HG02642 (cell line): ENCODE measurements around the gene KLHL24.
"Not testable (repeated sequence)": the region's sequence is repeated elsewhere in the genome, so short reads cannot be mapped to it uniquely, and the experiment has no call there.

Experiments used
- ATAC-seq: cut with Tn5 transposase; IDR thresholded peaks from one replicate; pipeline ENCODE4 v1.9.1; 2021; ENCODE audit warnings: mild to moderate bottlenecking; ENCODE audit not compliant: unreplicated experiment, poor library complexity

The KLHL24 gene

GRCh38 chr3:183634707-183635106, 716 bp upstream of the KLHL24 start:
- ATAC-seq: no peak

GRCh38 chr3:183635107-183635430, 354 bp upstream of the KLHL24 start:
- ATAC-seq: no peak

DNA sequence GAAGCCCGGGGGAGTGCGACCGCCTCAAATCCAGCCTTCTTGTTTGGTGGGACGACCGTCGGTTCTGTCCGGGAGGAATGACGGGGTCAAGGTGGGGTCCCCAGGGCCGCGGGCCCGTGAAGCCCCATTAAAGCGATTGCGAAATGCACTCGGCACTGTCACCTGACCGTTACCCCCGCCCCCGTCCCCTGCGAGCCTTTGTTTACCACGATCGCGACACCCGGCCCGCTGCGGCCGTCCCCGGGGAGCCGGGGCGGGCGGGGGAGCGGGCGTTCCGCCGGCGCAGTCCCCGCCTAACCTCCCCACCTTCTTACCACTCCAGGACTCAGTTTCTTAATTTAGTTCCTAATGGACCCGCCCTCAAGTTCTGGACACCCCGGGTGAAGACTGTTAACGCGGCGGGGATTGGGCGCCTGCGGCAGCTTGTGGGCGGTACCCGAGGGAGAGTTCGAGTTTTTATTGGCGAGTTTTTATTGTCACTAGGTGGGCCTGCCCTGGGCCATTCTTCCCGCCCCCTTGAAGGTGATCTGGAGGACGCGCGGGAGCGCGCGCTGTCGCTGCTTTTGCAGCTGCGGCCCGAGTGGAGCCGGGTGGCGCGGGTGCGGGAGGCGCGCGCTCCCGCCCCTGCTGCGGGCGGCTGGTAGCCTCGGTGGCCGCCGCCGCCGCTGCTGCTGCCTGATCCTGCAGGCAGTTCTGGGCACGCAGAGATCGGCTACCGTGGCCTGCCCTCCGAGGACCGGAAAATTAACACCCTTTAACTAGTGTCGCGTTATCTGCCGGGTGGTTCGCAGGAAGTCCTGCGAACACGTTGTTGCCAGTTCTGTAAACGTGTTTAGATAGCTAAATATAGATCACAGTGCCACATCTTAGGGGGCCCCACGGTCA, 1.0 kb downstream of the KLHL24 start:
- peak; percentile 82 for ATAC-seq

- ATAC-seq: no peak
Measured at GRCh38 chr3:183637106-183637486, 1.7 kb downstream of the KLHL24 start.

DNA sequence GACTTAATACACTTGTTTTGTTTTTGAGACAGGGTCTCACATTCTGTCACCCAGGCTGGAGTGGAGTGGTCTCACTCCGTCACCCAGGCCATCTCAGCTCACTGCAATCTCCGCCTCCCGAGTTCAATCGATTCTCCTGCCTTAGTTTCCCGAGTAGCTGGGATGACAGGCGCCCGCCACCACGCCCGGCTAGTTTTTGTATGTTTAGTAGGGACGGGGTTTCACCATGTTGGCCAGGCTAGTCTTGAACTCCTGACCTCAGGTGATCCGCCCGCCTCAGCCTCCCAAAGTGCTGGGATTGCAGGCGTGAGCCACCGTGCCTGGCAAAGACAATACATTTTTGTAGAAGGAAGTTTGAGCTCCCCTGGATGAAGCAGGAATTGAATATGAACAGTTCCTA, 2.2 kb downstream of the KLHL24 start:
- ATAC-seq: not testable (repeated sequence)

GRCh38 chr3:183638101-183638852, 2.9 kb downstream of the KLHL24 start:
- ATAC-seq: no peak

GRCh38 chr3:183640635-183641034, 5.2 kb downstream of the KLHL24 start:
- not testable (repeated sequence) for ATAC-seq

DNA sequence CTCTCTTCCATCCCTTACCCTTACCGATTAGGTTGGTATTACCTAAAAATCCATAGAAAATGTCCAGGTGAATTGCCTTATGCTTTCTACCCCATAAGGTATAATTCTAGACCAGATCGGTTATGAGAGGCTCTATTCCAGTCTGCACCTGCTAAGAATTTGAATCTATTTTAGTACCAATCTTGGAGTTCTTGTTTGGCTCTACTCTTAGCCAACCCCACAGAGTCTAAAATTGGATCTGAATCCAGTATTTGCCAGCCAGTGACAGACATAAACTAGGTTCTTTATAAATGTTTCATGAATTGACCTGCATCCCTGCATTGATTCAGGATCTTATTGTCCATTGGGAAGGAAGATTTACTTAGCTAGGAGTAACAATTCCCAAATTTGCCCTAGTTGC, 6.5 kb downstream of the KLHL24 start:
- no peak for ATAC-seq

DNA sequence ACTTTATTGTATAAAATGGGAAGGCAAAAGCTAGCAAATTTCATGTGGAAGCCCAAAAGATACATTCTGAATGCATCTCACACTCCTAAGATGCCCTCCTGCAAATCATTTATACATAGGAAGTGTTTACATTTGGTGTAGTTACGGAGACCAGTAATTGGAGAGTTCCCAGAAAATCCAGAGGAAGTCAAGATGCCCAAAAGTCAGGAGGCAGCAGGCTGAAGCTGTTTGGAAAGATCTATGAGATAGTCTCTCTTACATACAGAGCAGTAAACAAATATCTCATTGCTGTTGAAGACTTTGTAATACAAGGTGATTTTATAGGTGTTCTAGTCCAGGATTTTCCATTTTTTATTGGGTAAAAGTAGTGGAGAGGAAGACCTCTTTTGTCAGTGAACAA, 8.8 kb downstream of the KLHL24 start:
- no peak for ATAC-seq

DNA sequence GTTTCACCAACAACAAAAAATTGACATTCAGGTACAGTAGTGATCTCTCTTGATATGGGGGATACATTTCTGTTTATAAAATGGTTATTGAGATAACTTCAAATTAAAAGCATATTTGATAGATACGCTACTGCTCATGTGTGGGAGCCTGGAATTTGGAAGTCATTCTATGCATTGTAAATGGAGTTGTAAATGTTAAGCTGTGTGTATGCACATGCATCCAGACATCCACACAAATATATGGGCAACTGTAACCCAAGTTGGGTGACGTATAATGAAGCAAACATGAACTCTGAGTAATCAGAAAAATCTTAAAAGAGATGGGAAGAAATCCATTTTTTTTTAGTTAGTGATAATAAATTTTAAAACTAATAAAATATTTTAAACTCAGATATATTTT, 9.8 kb downstream of the KLHL24 start:
- ATAC-seq: no peak

DNA sequence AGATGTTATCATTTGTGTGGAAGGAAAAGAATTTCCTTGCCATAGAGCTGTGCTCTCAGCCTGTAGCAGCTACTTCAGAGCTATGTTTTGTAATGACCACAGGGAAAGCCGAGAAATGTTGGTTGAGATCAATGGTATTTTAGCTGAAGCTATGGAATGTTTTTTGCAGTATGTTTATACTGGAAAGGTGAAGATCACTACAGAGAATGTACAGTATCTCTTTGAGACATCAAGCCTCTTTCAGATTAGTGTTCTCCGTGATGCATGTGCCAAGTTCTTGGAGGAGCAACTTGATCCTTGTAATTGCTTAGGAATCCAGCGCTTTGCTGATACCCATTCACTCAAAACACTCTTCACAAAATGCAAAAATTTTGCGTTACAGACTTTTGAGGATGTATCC, 15.1 kb downstream of the KLHL24 start:
- no peak for ATAC-seq

- no peak for ATAC-seq
Measured at GRCh38 chr3:183653209-183654064, 18.0 kb downstream of the KLHL24 start.

DNA sequence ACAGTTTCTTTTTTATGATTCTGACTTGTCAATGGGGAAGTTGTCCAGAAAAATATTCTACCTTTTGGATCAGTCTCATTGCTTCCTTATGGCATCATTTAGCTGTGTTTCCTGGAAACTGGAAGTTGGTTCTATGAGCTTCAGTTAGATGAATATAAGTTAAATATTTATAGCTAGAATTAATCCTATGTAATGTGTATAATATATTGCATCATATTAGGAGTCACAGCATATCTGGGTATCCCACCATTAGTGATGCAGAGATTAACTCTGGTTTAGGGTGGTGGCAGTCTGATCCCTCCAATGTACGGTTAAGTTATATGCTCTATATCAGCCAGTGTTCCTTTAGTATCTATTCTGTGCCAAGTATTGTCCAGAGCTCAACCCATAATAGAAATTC, 19.3 kb downstream of the KLHL24 start:
- ATAC-seq: no peak

DNA sequence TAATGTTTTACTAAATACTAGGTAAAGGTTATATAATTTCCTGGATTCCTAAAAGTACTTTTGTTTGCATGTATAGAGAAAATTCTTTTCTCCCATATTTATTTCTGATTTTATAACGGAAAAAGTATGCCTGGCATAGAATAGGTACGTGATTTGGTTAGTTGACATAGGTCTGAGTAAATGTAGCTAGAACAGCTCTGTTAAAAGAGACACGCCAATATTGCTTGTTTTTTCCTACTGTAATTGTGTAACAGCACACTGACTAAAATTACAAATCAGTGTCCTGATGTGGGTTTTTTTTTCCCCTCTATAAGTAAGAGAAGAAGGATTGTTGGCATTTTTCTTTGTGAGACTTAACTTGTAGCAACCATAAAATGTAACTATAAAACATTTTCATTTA, 26.7 kb downstream of the KLHL24 start:
- no peak for ATAC-seq

GRCh38 chr3:183664913-183665381, 29.5 kb downstream of the KLHL24 start:
- ATAC-seq: no peak

GRCh38 chr3:183680061-183680460, 44.6 kb downstream of the KLHL24 start:
- no peak for ATAC-seq

GRCh38 chr3:183687705-183688104, 52.3 kb downstream of the KLHL24 start:
- ATAC-seq: no peak

- no peak for ATAC-seq
Measured at GRCh38 chr3:183688874-183689273, 53.5 kb downstream of the KLHL24 start.

GRCh38 chr3:183689621-183690020, 54.2 kb downstream of the KLHL24 start:
- ATAC-seq: not testable (repeated sequence)

DNA sequence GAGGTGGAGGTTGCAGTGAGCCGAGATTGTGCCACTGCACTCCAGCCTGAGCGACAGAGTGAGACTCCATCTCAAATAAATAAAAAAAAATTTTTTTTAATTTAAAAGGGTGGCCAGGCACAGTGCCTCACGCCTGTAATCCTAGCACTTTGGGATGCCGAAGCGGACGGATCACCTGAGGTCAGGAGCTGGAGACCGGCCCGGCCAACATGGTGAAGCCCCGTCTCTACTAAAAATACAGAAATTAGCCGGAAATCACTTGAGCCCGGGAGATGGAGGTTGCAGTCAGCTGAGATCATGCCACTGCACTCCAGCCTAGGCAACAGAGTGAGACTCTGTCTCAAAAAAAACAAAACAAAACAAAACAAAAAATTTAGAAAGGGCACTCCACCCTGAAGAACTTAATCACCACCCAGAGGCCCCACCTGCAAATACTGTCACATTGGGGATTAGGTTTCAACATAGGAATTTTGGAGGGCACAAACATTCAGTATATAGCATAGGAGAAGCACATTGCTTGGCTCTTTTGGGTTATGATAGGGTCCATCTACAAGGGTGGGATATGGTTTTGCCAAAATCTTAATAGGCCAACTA, 55.1 kb downstream of the KLHL24 start:
- ATAC-seq: no peak
